H1 (cell line): Measurements from ENCODE around the gene GSTA1. TPM values are rescaled to one million over a fixed set of nuclear protein-coding genes. Genes with fewer than 3 reads are reported as not detected.

Experiments used
- CTCF ChIA-PET: fragments of 300-600 bp; sonication (Branson Sonifier 250); formaldehyde crosslinking; loops from one replicate; lab custom pipeline; 2021; ENCODE audit not compliant: partially characterized antibody; lab: Charles Lee
- POLR2A ChIA-PET: fragments of 300-600 bp; sonication (Branson Sonifier 250); formaldehyde crosslinking; loops from one replicate; lab custom pipeline; 2021; ENCODE audit warnings: inconsistent platforms; ENCODE audit not compliant: partially characterized antibody; lab: Charles Lee
- DNase-seq, 2 experiments: peaks; one replicate each; pipeline versions ENCODE4 v3.0.0 to v3.0.0-alpha.2; 2010 to 2022; ENCODE audit warnings: low spot score in 2 of 2, low read depth in 1 of 2, mixed read lengths in 1 of 2
- FAIRE-seq: peaks from 2 replicates; lab custom pipeline; 2011; peaks lifted over from hg19 to GRCh38; lab: Jason Lieb, UNC
- H2AFZ ChIP-seq: 2 replicates; pipeline ENCODE4 v1.8.1; 2012; ENCODE audit warnings: low read length, inconsistent platforms
- H2AK5ac ChIP-seq: 2 replicates; pipeline ENCODE4 v1.6.1; 2013; ENCODE audit warnings: low read depth, low read length
- H2BK120ac ChIP-seq: replicated peaks from 2 replicates; pipeline ENCODE3; 2013; ENCODE audit warnings: low read depth, low read length, inconsistent platforms
- H2BK12ac ChIP-seq: 2 replicates; pipeline ENCODE4 v1.6.1; 2013; ENCODE audit warnings: low read depth, low read length
- H2BK15ac ChIP-seq: 2 replicates; pipeline ENCODE4 v1.6.1; 2013; ENCODE audit warnings: low read length
- H2BK20ac ChIP-seq: 2 replicates; pipeline ENCODE4 v1.6.1; 2013; ENCODE audit warnings: low read length
- H2BK5ac ChIP-seq: 2 replicates; pipeline ENCODE4 v1.6.1; 2013; ENCODE audit warnings: low read depth, low read length
- H3K14ac ChIP-seq: 2 replicates; pipeline ENCODE4 v1.6.1; 2013; ENCODE audit warnings: inconsistent platforms; ENCODE audit not compliant: insufficient read length
- H3K18ac ChIP-seq: 2 replicates; pipeline ENCODE4 v1.6.1; 2013; ENCODE audit warnings: low read length; ENCODE audit errors: extremely low read depth
- H3K23ac ChIP-seq: 2 replicates; pipeline ENCODE4 v1.6.1; 2013; ENCODE audit warnings: inconsistent platforms; ENCODE audit not compliant: insufficient read length
- H3K23me2 ChIP-seq: 2 replicates; pipeline ENCODE4 v1.6.1; 2013; ENCODE audit warnings: low read depth, low read length
- H3K27ac ChIP-seq: 2 replicates; pipeline ENCODE4 v1.6.1; 2011; ENCODE audit warnings: low read depth, low read length, inconsistent platforms
- H3K27me3 ChIP-seq, 4 experiments: replicated peaks in 1 of 4; 1 replicate in 1 of 4; 2 replicates in 3 of 4; pipeline versions ENCODE4 v1.6.1 to v1.8.1; 2011 to 2013; ENCODE audit warnings: low read length in 3 of 4, mild to moderate bottlenecking in 3 of 4, inconsistent platforms in 2 of 4, mixed read lengths in 2 of 4, moderate library complexity in 1 of 4; ENCODE audit not compliant: control insufficient read depth in 3 of 4, insufficient read depth in 3 of 4; ENCODE audit errors: extremely low read depth in 1 of 4
- H3K36me3 ChIP-seq, 4 experiments: 2 replicates each; pipeline versions ENCODE4 v1.6.1 to v1.8.1; 2011 to 2013; ENCODE audit warnings: mild to moderate bottlenecking in 4 of 4, low read length in 3 of 4, moderate library complexity in 2 of 4, control low read depth in 1 of 4, inconsistent platforms in 1 of 4; ENCODE audit not compliant: insufficient read depth in 4 of 4, control insufficient read depth in 2 of 4
- H3K4ac ChIP-seq: replicated peaks from 2 replicates; pipeline ENCODE3; 2013; ENCODE audit warnings: low read length, low read depth, mixed read lengths, inconsistent platforms; ENCODE audit not compliant: insufficient read length
- H3K4me1 ChIP-seq, 4 experiments: replicated peaks in 1 of 4; 1 replicate in 1 of 4; 2 replicates in 3 of 4; pipeline versions ENCODE4 v1.6.1 to v1.8.1; 2011 to 2013; ENCODE audit warnings: low read length in 3 of 4, inconsistent platforms in 2 of 4, mixed read lengths in 1 of 4; ENCODE audit not compliant: insufficient read depth in 4 of 4, control insufficient read depth in 3 of 4
- H3K4me2 ChIP-seq, 2 experiments: 2 replicates each; pipeline versions ENCODE4 v1.6.1 to v1.8.1; 2011 to 2013; ENCODE audit warnings: low read depth in 2 of 2, low read length in 2 of 2, control low read depth in 1 of 2, inconsistent platforms in 1 of 2, mild to moderate bottlenecking in 1 of 2; ENCODE audit not compliant: insufficient read depth in 1 of 2
- H3K4me3 ChIP-seq, 4 experiments: fragments of 200-600, 300-600 bp in 1 of 4; sonication (generic), shearing (Covaris generic), sonication (Bioruptor Twin) in 1 of 4; 2 replicates each; pipeline versions ENCODE4 v1.5.1 to v1.8.1; 2011 to 2016; ENCODE audit warnings: low read length in 4 of 4, low read depth in 3 of 4, control low read depth in 2 of 4, inconsistent platforms in 2 of 4, mild to moderate bottlenecking in 2 of 4, mixed read lengths in 1 of 4, moderate library complexity in 1 of 4; ENCODE audit not compliant: insufficient read depth in 2 of 4; ENCODE audit errors: extremely low read depth in 1 of 4
- H3K56ac ChIP-seq: replicated peaks from 2 replicates; pipeline ENCODE3; 2013; ENCODE audit warnings: low read depth, mild to moderate bottlenecking, mixed read lengths, low read length, inconsistent platforms; ENCODE audit not compliant: insufficient read length
- H3K79me1 ChIP-seq: 2 replicates; pipeline ENCODE4 v1.6.1; 2013; ENCODE audit warnings: low read depth, low read length, control low read depth
- H3K79me2 ChIP-seq, 2 experiments: 2 replicates each; pipeline versions ENCODE4 v1.6.1 to v1.8.1; 2012 to 2013; ENCODE audit warnings: low read length in 2 of 2, mild to moderate bottlenecking in 2 of 2, inconsistent platforms in 1 of 2; ENCODE audit not compliant: insufficient read depth in 2 of 2, control insufficient read depth in 1 of 2
- H3K9ac ChIP-seq, 4 experiments: replicated peaks in 1 of 4; 1 replicate in 1 of 4; 2 replicates in 3 of 4; pipeline versions ENCODE4 v1.6.1 to v1.8.1; 2011 to 2013; ENCODE audit warnings: low read depth in 3 of 4, low read length in 3 of 4, control low read depth in 2 of 4, mild to moderate bottlenecking in 2 of 4, moderate library complexity in 2 of 4, inconsistent platforms in 1 of 4; ENCODE audit errors: extremely low read depth in 1 of 4
- H3K9me3 ChIP-seq, 2 experiments: 2 replicates each; pipeline versions ENCODE4 v1.6.1 to v1.8.1; 2012 to 2013; ENCODE audit warnings: mild to moderate bottlenecking in 2 of 2, moderate library complexity in 2 of 2, control low read depth in 1 of 2, inconsistent platforms in 1 of 2, low read depth in 1 of 2, low read length in 1 of 2, mixed read lengths in 1 of 2; ENCODE audit not compliant: insufficient read depth in 2 of 2
- H4K20me1 ChIP-seq, 2 experiments: replicated peaks in 1 of 2; 2 replicates each; pipeline versions ENCODE3 to v1.8.1; 2011 to 2013; ENCODE audit warnings: inconsistent platforms in 2 of 2, low read length in 2 of 2, mild to moderate bottlenecking in 1 of 2; ENCODE audit not compliant: insufficient read depth in 2 of 2, control insufficient read depth in 1 of 2
- H4K5ac ChIP-seq: 2 replicates; pipeline ENCODE4 v1.6.1; 2013; ENCODE audit warnings: low read length, low read depth, mixed read lengths, inconsistent platforms; ENCODE audit not compliant: insufficient read length
- H4K8ac ChIP-seq: 2 replicates; pipeline ENCODE4 v1.8.0; 2013; ENCODE audit warnings: mild to moderate bottlenecking, moderate library complexity, low read length, inconsistent platforms; ENCODE audit not compliant: insufficient read depth; ENCODE audit errors: extremely low read depth
- H4K91ac ChIP-seq: replicated peaks from 2 replicates; pipeline ENCODE3; 2013; ENCODE audit warnings: low read length, mixed read lengths, inconsistent platforms; ENCODE audit not compliant: insufficient read length
- CEBPB ChIP-seq: IDR thresholded peaks from 2 replicates; pipeline ENCODE4 v1.6.1; 2012; ENCODE audit warnings: low read depth, low read length
- NANOG ChIP-seq: IDR thresholded peaks from 2 replicates; pipeline ENCODE4 v1.6.1; 2011; ENCODE audit warnings: low read length, low read depth, mild to moderate bottlenecking, inconsistent platforms; ENCODE audit not compliant: insufficient read depth, poor library complexity, severe bottlenecking
- RBBP5 ChIP-seq: IDR thresholded peaks from 2 replicates; pipeline ENCODE4 v1.7.1; 2012; ENCODE audit warnings: low read depth, mild to moderate bottlenecking, inconsistent platforms, low read length, moderate library complexity, borderline replicate concordance
- RNF2 ChIP-seq: fragments of 200-900, 300-1000 bp; sonication (generic); IDR thresholded peaks from 2 replicates; pipeline ENCODE4 v1.7.1; 2016; ENCODE audit warnings: borderline replicate concordance, low read depth, mild to moderate bottlenecking, antibody characterized with exemption, low read length; ENCODE audit not compliant: poor library complexity, severe bottlenecking; ENCODE audit errors: missing control alignments
- SIRT6 ChIP-seq: IDR thresholded peaks from one replicate; pipeline ENCODE4 v1.7.1; 2012; ENCODE audit warnings: low read length, inconsistent platforms
- TAF1 ChIP-seq: IDR thresholded peaks from 2 replicates; pipeline ENCODE4 v1.6.1; 2011; ENCODE audit warnings: mild to moderate bottlenecking, low read depth, low read length
- TEAD4 ChIP-seq: IDR thresholded peaks from 2 replicates; pipeline ENCODE4 v1.6.1; 2012; ENCODE audit warnings: low read depth, low read length, inconsistent platforms, mixed read lengths
- ZNF274 ChIP-seq: IDR thresholded peaks from 2 replicates; pipeline ENCODE4 v1.7.0; 2012; ENCODE audit warnings: low read length, borderline replicate concordance; ENCODE audit errors: extremely low read depth
- WGBS, 2 experiments: shearing (Covaris generic) in 1 of 2; methylation state at CpG; one replicate each; pipeline versions ENCODE4 v1.1.6 to v1.1.7; 2013 to 2015; ENCODE audit warnings: low lambda C conversion rate in 2 of 2, mixed read lengths in 2 of 2, inconsistent platforms in 1 of 2, low coverage in 1 of 2, missing lambda C conversion rate in 1 of 2; ENCODE audit not compliant: insufficient replicate concordance in 2 of 2, insufficient coverage in 1 of 2, insufficient read length in 1 of 2; ENCODE audit errors: extremely low coverage in 1 of 2, missing lambda C conversion rate in 1 of 2; 5-methylcytosine and 5-hydroxymethylcytosine counted together
- polyA plus RNA-seq, 7 experiments: library from polyadenylated mRNA; depleted of rRNA in 3 of 7; stranded (reverse) in 5 of 7; unstranded in 2 of 7; fragments of >200 nt in 5 of 7; fragments of 200-250 nt in 2 of 7; gene quantifications; 1 replicate in 5 of 7; 2 replicates in 1 of 7; 4 replicates in 1 of 7; pipeline versions ENCODE4 v1.2.1 to v1.2.3, GENCODE V29; 2011 to 2013; ENCODE audit warnings: missing spikeins in 2 of 7, mixed read lengths in 2 of 7
- total RNA-seq: library from RNA; stranded (reverse); fragmentation: NEBNext Ultra II Directional; extraction: Animal tissue kit (Norgen Biotek cat#: 25700); gene quantifications from 2 replicates; pipeline ENCODE4 v1.2.1, GENCODE V29; 2021
- TF ChIP-seq, protein P1 (sequence below): IDR thresholded peaks from 2 replicates; pipeline ENCODE4 v1.6.1; 2012; ENCODE audit warnings: low read length, inconsistent platforms
- TF ChIP-seq, protein P2 (sequence below): IDR thresholded peaks from 2 replicates; pipeline ENCODE4 v1.6.1; 2011; ENCODE audit warnings: low read depth, mild to moderate bottlenecking, low read length; ENCODE audit not compliant: insufficient read depth

The GSTA1 gene
- total and polyA plus RNA-seq, 2 of the 8 experiments (the other 6 are each of a cell fraction or from before 2014, with no cell fraction given) = 0.08 TPM; not detected in 1

DNA sequence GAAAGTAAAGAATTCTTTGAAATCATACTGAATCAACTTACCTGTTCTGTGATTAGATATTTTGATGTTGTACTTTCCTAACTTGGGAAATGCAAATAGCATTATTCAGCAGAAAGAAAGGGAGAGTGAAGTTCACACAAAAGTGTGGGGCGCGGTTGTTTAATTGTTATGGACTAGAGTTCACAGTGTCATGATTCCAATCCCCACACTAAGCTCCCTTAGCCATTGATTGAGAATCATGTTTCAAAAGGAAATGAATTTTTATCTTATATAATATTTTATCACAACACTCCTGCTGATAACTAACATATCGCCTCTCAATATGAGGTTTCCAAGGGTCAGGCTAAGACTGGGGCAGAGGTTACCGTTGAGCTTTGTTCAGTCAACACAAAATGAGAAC lies 40.0 kb upstream of the GSTA1 start:
- Histone ChIP-seq H3K27ac (no peak overlapping the region), H3K23me2 (0 out of 2 replicates have a peak, but pooled peaks cover 2% of the 10 kb centered on the region), H2BK12ac (no peak overlapping the region), H3K4me1 (no peaks in the 10 kb centered on the region), H3K9me3 (peaks cover 0 to 3% of the 10 kb centered on the region in 2 experiments; a peak in 1 of 4 replicates), H3K79me2 (no peaks in the 10 kb centered on the region), H3K4me3 (no peak overlapping the region), H4K8ac (no peak overlapping the region), H2BK20ac (no peak overlapping the region), H2AK5ac (no peak overlapping the region), H3K36me3 (no peaks in the 10 kb centered on the region), H4K91ac (no peak overlapping the region), H3K4me2 (no peak overlapping the region), H3K23ac (no peak overlapping the region), H2AFZ (no peak overlapping the region), H3K79me1 (no peaks in the 10 kb centered on the region), H4K20me1 (no peaks in the 10 kb centered on the region), H4K5ac (no peak overlapping the region), H3K56ac (no peak overlapping the region), H3K18ac (no peak overlapping the region), H3K4ac (no peak overlapping the region), H3K27me3 (0 out of 7 replicates have a peak, but pooled peaks cover 0 to 2% (median 0%) of the 10 kb centered on the region in 4 experiments), H2BK5ac (no peak overlapping the region), H2BK120ac (no peak overlapping the region), H3K9ac (no peak overlapping the region), H3K14ac (no peak overlapping the region), H2BK15ac (no peak overlapping the region)
- DNase-seq (no peak), FAIRE-seq (no peak)
- 95% methylated on average over 4 of the region's 4 CpGs; no CpG with 5 or more reads in 1 of the 2 experiments for WGBS, 2 experiments
- CTCF ChIA-PET = interaction anchor here (0.9 to 1.5 kb wide), 3 partner anchors 9 to 14 kb away, joined by 3 to 5 read pairs (median 4); no protein-coding TSS in a partner anchor
- POLR2A ChIA-PET = interaction anchor here (1.3 kb wide), 1 partner anchor 51 kb away, joined by 4 read pairs; no protein-coding TSS in a partner anchor
- no peak for TF ChIP-seq RNF2
- TF ChIP-seq SIRT6 = no peak
- no peak for TF ChIP-seq NANOG
- no peak for TF ChIP-seq RBBP5
- TF ChIP-seq, protein P1, sequence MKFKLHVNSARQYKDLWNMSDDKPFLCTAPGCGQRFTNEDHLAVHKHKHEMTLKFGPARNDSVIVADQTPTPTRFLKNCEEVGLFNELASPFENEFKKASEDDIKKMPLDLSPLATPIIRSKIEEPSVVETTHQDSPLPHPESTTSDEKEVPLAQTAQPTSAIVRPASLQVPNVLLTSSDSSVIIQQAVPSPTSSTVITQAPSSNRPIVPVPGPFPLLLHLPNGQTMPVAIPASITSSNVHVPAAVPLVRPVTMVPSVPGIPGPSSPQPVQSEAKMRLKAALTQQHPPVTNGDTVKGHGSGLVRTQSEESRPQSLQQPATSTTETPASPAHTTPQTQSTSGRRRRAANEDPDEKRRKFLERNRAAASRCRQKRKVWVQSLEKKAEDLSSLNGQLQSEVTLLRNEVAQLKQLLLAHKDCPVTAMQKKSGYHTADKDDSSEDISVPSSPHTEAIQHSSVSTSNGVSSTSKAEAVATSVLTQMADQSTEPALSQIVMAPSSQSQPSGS = no peak
- TF ChIP-seq ZNF274 = no peak
- TF ChIP-seq TEAD4 = no peak
- no peak for TF ChIP-seq TAF1
- no peak for TF ChIP-seq CEBPB
- TF ChIP-seq, protein P2, sequence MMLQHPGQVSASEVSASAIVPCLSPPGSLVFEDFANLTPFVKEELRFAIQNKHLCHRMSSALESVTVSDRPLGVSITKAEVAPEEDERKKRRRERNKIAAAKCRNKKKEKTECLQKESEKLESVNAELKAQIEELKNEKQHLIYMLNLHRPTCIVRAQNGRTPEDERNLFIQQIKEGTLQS = no peak
